Fibroblast of villous mesenchyme (primary cell): ENCODE measurements around the gene UQCRHL. TPM values are rescaled to one million over a fixed set of nuclear protein-coding genes. Genes with fewer than 3 reads are reported as not detected.

ENCODE experiments used
- DNase-seq: peaks from one replicate; pipeline ENCODE4 v3.0.0-alpha.2; 2010; ENCODE audit warnings: low read depth
- H3K4me3 ChIP-seq: 2 replicates; pipeline ENCODE4 v1.5.1; 2011; ENCODE audit warnings: low read depth, mild to moderate bottlenecking, low read length
- total RNA-seq: library from RNA; depleted of rRNA; stranded (reverse); fragments of >200 nt; gene quantifications from 2 replicates; pipeline ENCODE4 v1.2.3, GENCODE V29; 2012
- TF ChIP-seq, protein P1 (sequence below): IDR thresholded peaks from 2 replicates; pipeline ENCODE4 v1.5.1; 2012; ENCODE audit warnings: low read depth, mild to moderate bottlenecking, low read length; ENCODE audit not compliant: insufficient read depth

UQCRHL gene
- total RNA-seq, 1 donor, result 1.3 TPM

DNA sequence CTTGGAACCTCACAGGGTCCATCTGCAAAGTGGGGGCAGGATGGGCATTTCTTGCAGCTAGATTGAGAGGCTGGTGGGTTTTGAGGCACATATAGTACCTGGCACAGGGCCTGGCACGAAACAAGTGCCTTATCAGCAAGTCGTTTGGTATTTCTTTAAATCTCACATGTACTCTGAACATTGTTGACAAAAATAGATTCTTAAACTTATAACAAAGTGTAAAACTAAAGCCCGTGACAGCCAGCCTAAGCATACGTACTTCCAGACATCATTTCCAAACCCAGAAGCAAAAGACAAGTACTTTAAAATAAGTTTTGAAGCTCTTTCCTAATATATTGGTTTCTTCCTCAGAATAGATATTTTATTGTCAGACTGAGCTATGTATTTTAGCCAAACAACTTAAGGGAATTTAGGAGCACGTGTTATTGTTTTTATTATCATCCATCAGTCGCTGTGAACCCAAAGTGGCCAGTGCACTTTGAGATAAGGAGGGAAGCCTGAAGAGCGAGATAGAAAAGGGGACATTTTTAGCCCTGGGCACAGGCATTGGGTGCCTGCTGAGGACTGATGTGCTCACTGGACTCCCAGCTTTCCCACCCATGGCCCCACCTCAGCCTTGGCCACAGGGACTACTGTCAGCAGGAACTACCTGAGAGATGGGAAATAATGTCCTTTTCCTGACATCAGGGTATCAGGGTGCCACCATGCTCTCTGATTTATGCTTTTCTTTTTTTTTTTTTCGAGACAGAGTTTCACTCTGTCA, 45.9 kb downstream of the UQCRHL start:
- peak; percentile 67 for DNase-seq
- peak overlapping the region; percentile 88 for H3K4me3 ChIP-seq
- TF ChIP-seq, protein P1, sequence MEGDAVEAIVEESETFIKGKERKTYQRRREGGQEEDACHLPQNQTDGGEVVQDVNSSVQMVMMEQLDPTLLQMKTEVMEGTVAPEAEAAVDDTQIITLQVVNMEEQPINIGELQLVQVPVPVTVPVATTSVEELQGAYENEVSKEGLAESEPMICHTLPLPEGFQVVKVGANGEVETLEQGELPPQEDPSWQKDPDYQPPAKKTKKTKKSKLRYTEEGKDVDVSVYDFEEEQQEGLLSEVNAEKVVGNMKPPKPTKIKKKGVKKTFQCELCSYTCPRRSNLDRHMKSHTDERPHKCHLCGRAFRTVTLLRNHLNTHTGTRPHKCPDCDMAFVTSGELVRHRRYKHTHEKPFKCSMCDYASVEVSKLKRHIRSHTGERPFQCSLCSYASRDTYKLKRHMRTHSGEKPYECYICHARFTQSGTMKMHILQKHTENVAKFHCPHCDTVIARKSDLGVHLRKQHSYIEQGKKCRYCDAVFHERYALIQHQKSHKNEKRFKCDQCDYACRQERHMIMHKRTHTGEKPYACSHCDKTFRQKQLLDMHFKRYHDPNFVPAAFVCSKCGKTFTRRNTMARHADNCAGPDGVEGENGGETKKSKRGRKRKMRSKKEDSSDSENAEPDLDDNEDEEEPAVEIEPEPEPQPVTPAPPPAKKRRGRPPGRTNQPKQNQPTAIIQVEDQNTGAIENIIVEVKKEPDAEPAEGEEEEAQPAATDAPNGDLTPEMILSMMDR, result no peak

- TF ChIP-seq, protein P1, result peak; percentile 2
- H3K4me3 ChIP-seq, result peak overlapping the region; percentile 88
- DNase-seq, result peak; percentile 86
Measured at GRCh38 chr1:15760520-15761211, 46.8 kb downstream of the UQCRHL start.

GRCh38 chr1:15758953-15759661, 48.3 kb downstream of the UQCRHL start:
- H3K4me3 ChIP-seq, result peak overlapping the region; percentile 88
- peak; percentile 20 for DNase-seq
- TF ChIP-seq, protein P1, result no peak

DNA sequence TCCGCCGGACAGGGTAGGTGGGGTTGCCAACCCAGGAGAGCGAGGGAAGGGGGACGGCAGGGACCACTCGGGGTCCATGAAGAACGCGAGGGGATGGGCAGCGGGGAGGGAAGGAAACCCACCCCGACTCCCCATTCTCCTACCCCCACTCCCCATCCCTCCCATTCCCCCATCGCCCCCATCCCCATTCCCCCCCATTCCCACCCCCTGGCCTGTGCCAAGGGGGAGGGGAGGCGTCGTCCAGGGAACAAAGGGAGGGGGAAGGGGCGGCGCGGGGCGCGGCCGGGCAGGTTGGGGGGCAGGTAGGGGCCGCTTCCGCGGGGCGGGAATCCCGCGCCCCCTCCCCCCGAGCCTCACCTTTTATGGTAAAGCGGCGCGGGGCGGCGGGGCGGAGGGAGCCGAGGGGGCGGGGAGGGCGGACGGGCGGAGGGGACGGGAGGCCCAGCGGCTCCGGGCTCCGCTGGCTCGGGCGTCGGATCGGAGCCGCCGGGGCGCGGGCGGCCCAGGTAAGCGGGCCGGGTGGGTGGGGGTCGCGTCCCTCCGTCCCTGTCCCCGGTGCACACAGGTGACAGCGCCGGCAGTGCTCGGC, 49.0 kb downstream of the UQCRHL start, which contains the start of gene FBLIM1:
FBLIM1 (plus strand) TSS at position 453 of the 589 bp plus-strand sequence. CDS start 6,189 bp downstream, outside the sequence.
- no peak for DNase-seq
- peak within 1 kb of the TSS; percentile 88 for H3K4me3 ChIP-seq
- TF ChIP-seq, protein P1, result no peak

- peak; percentile 55 for DNase-seq
- TF ChIP-seq, protein P1, result no peak
- H3K4me3 ChIP-seq, result peak overlapping the region; percentile 88
Measured at GRCh38 chr1:15757575-15758342, 49.7 kb downstream of the UQCRHL start.

Other genes with a start within 250 kb of the UQCRHL start
- 2.3 and 2.6 TPM in 2 replicates for gene AGMAT, start 222.6 kb downstream of the UQCRHL start, total RNA-seq
- gene DDI2, start 190.2 kb downstream of the UQCRHL start, total RNA-seq, result 15.5 and 21.3 TPM in 2 replicates
- 54.0 and 61.8 TPM in 2 replicates for gene PLEKHM2, start 123.3 kb downstream of the UQCRHL start, total RNA-seq
- gene SLC25A34, start 71.4 kb downstream of the UQCRHL start, total RNA-seq, result under 0.01 and 0.43 TPM in 2 replicates
- not detected in 2 replicates for gene TMEM82, start 65.2 kb downstream of the UQCRHL start, total RNA-seq
- 188 and 255 TPM in 2 replicates for gene FBLIM1, start 48.9 kb downstream of the UQCRHL start, total RNA-seq
- 25.4 and 30.2 TPM in 2 replicates for gene SPEN, start 40.1 kb upstream of the UQCRHL start, total RNA-seq
- 22.5 and 31.5 TPM in 2 replicates for gene ZBTB17, start 168.5 kb upstream of the UQCRHL start, total RNA-seq
- not detected in 2 replicates for gene SRARP, start 196.6 kb upstream of the UQCRHL start, total RNA-seq
- 1.7 and 3.5 TPM in 2 replicates for gene HSPB7, start 210.4 kb upstream of the UQCRHL start, total RNA-seq
- gene CLCNKA, start 214.4 kb upstream of the UQCRHL start, total RNA-seq, result not detected in 2 replicates
- under 0.01 and 0.43 TPM in 2 replicates for gene CLCNKB, start 236.1 kb upstream of the UQCRHL start, total RNA-seq